Right lobe of liver (tissue), 6 donors: Measurements from ENCODE around the gene HINT1. TPM values are rescaled to one million over a fixed set of nuclear protein-coding genes. Genes with fewer than 3 reads are reported as not detected.
"Not testable (repeated sequence)": the region's sequence is repeated elsewhere in the genome, so short reads cannot be mapped to it uniquely, and the experiment has no call there.

ENCODE experiments used
- ATAC-seq, 4 donors: fragments of 200-7000 bp; cut with Tn5 transposase; one replicate each; pipeline ENCODE4 v1.9.1; 2020; ENCODE audit warnings: mild to moderate bottlenecking in 4 of 4, moderate library complexity in 4 of 4
- DNase-seq, 3 donors: peaks; one replicate each; pipeline ENCODE4 v3.0.0-alpha.2; 2020
- H3K27ac ChIP-seq, 3 donors: fragments of 200-600 bp; one replicate each; pipeline ENCODE4 v1.8.0; 2022
- H3K27me3 ChIP-seq, 2 donors: fragments of 200-600 bp; one replicate each; pipeline ENCODE4 v1.8.0; 2022
- H3K36me3 ChIP-seq, 4 donors: fragments of 200-600 bp; sonication (generic) in 1 of 4; one replicate each; pipeline versions ENCODE4 v1.5.1 to v1.8.0; 2017 to 2022; ENCODE audit warnings: control low read depth in 1 of 4
- H3K4me1 ChIP-seq, 4 donors: fragments of 200-600 bp; sonication (generic) in 1 of 4; one replicate each; pipeline versions ENCODE4 v1.5.1 to v1.8.0; 2017 to 2022; ENCODE audit warnings: control low read depth in 1 of 4
- H3K4me3 ChIP-seq, 3 donors: fragments of 200-600 bp; one replicate each; pipeline ENCODE4 v1.8.0; 2022
- H3K9me3 ChIP-seq, 4 donors: fragments of 200-600 bp; sonication (generic) in 1 of 4; one replicate each; pipeline versions ENCODE4 v1.5.1 to v1.8.0; 2017 to 2022; ENCODE audit warnings: control low read depth in 1 of 4
- CTCF ChIP-seq, 4 donors: fragments of 200-600 bp in 3 of 4; fragments of 450-650 bp in 1 of 4; IDR thresholded peaks; one replicate each; pipeline versions ENCODE4 v1.5.1 to v1.8.0; 2016 to 2022; ENCODE audit warnings: antibody characterized with exemption in 4 of 4, mild to moderate bottlenecking in 2 of 4
- POLR2A ChIP-seq: fragments of 450-650 bp; IDR thresholded peaks from one replicate; pipeline ENCODE4 v1.6.1; 2017; ENCODE audit warnings: antibody characterized with exemption, mild to moderate bottlenecking
- WGBS: methylation state at CpG from one replicate; pipeline ENCODE4 v1.1.6; 2018; ENCODE audit warnings: low coverage, low lambda C conversion rate; ENCODE audit not compliant: insufficient coverage; ENCODE audit errors: missing lambda C conversion rate; 5-methylcytosine and 5-hydroxymethylcytosine counted together
- intact Hi-C, 2 donors: fragments of 100-400 bp; cut with DNase I; formaldehyde crosslinking; loops; one replicate each; pipeline versions ENCODE4 v1.11.2 to v1.14.1; 2022
- total RNA-seq, 6 experiments: library from RNA; depleted of rRNA in 2 of 6; stranded (reverse); fragments of >200 nt in 2 of 6; fragmentation: NEBNext Ultra II Directional in 3 of 6; extraction: Animal tissue kit (Norgen Biotek cat#: 25700) in 3 of 6; gene quantifications; one replicate each; pipeline versions ENCODE4 v1.1.0 to v1.2.4, GENCODE V29; 2016 to 2023
- donor health status: DM: no; HTN: yes; CAD: no.
- donor health status: DM: no; HTN: no; CAD: no.
- donor health status: DM: no; HTN: no; CAD: no.
- donor health status: DM: no; HTN: yes; CAD: no.
- donor health status: DM: no; HTN: yes; CAD: no.

The HINT1 gene
- total RNA-seq, 6 experiments from 2014 or later: 145 to 246 (median 196) TPM

GRCh38 chr5:131195696-131196095 is 30.6 kb upstream of the HINT1 start:
- H3K4me1 ChIP-seq: no peaks in the 10 kb centered on the region

GRCh38 chr5:131194725-131195124 is 29.7 kb upstream of the HINT1 start:
- no peak overlapping the region for H3K4me3 ChIP-seq
- H3K27ac ChIP-seq: no peak overlapping the region
- H3K27me3 ChIP-seq: no peaks in the 10 kb centered on the region
- DNase-seq (no peak), ATAC-seq (no peak)
- intact Hi-C loops: no loop called here
- H3K4me1 ChIP-seq: no peaks in the 10 kb centered on the region
- TF ChIP-seq CTCF (IDR thresholded peaks at IDR 0.05): no peak
- TF ChIP-seq POLR2A: no peak
- no peaks in the 10 kb centered on the region for H3K36me3 ChIP-seq
- no peaks in the 10 kb centered on the region for H3K9me3 ChIP-seq
- 94% methylated on average over 2 of the region's 5 CpGs for WGBS

More at GRCh38 chr5:131195696-131196095, 30.6 kb upstream of the HINT1 start:
- Histone ChIP-seq H3K9me3 (no peaks in the 10 kb centered on the region), H3K4me3 (no peak overlapping the region), H3K27me3 (no peaks in the 10 kb centered on the region), H3K36me3 (peaks cover 0 to 4% (median 0%) of the 10 kb centered on the region in 4 donors), H3K27ac (no peak overlapping the region)
- intact Hi-C loops: no loop called here
- DNase-seq (no peak), ATAC-seq (no peak)
- TF ChIP-seq POLR2A: no peak
- TF ChIP-seq CTCF (IDR thresholded peaks at IDR 0.05): no peak

GRCh38 chr5:131193897-131194296 is 28.8 kb upstream of the HINT1 start:
- ATAC-seq, intact Hi-C loops, H3K36me3 ChIP-seq, H3K27ac ChIP-seq, H3K4me3 ChIP-seq, H3K27me3 ChIP-seq, H3K9me3 ChIP-seq, H3K4me1 ChIP-seq, DNase-seq: not testable (repeated sequence)
- 75% methylated on average over 2 of the region's 7 CpGs for WGBS

- ATAC-seq: no peak
- Histone ChIP-seq H3K4me1 (no peaks in the 10 kb centered on the region), H3K36me3 (no peaks in the 10 kb centered on the region), H3K9me3 (no peaks in the 10 kb centered on the region), H3K27ac (no peak overlapping the region), H3K27me3 (no peaks in the 10 kb centered on the region), H3K4me3 (no peak overlapping the region)
- DNase-seq: no peak
- 83% methylated on average over 2 of the region's 2 CpGs for WGBS
- intact Hi-C loops: no loop called here
- no peak for TF ChIP-seq CTCF (IDR thresholded peaks at IDR 0.05)
- TF ChIP-seq POLR2A: no peak
Measured at GRCh38 chr5:131193106-131193505, 28.1 kb upstream of the HINT1 start.

- ATAC-seq (no peak), DNase-seq (no peak)
- no peak for TF ChIP-seq POLR2A
- TF ChIP-seq CTCF (IDR thresholded peaks at IDR 0.05): no peak
- WGBS: 83% methylated on average over 3 of the region's 3 CpGs
- Histone ChIP-seq H3K4me1 (no peaks in the 10 kb centered on the region), H3K4me3 (no peak overlapping the region), H3K36me3 (no peaks in the 10 kb centered on the region), H3K27ac (no peak overlapping the region), H3K27me3 (no peaks in the 10 kb centered on the region), H3K9me3 (no peaks in the 10 kb centered on the region)
- intact Hi-C loops: no loop called here
Measured at GRCh38 chr5:131186561-131187256, 21.7 kb upstream of the HINT1 start.
